CD4-positive, alpha-beta T cell (primary cell): ENCODE data around the gene ZFHX2. TPM values are rescaled to one million over a fixed set of nuclear protein-coding genes. Genes with fewer than 3 reads are reported as not detected.

ENCODE experiments used
- ATAC-seq: fragments of 200-7000 bp; cut with Tn5 transposase; one replicate; pipeline ENCODE4 v1.10.0; 2022; ENCODE audit warnings: mild to moderate bottlenecking; ENCODE audit not compliant: poor library complexity
- CTCF ChIA-PET: fragments of 350-600 bp; sonication (Branson Sonifier 250); formaldehyde crosslinking; loops from one replicate; lab custom pipeline; 2021; ENCODE audit warnings: antibody characterized with exemption, inconsistent platforms; lab: Charles Lee
- POLR2A ChIA-PET: fragments of 350-600 bp; sonication (Branson Sonifier 250); formaldehyde crosslinking; loops from one replicate; lab custom pipeline; 2021; ENCODE audit warnings: antibody characterized with exemption, inconsistent platforms; lab: Charles Lee
- DNase-seq, 14 experiments: peaks; one replicate each; pipeline ENCODE4 v3.0.0-alpha.2; 2013 to 2020; ENCODE audit warnings: mixed read lengths in 2 of 14
- H3K27ac ChIP-seq, 2 donors: one replicate each; pipeline versions ENCODE4 v1.5.1 to v1.7.0; 2013; ENCODE audit warnings: low read length in 2 of 2, low read depth in 1 of 2, mild to moderate bottlenecking in 1 of 2
- H3K27me3 ChIP-seq, 2 experiments: 1 replicate in 1 of 2; 2 replicates in 1 of 2; pipeline versions ENCODE4 v1.6.1 to v1.7.0; 2013; ENCODE audit warnings: low read length in 2 of 2, control low read depth in 1 of 2, mild to moderate bottlenecking in 1 of 2, moderate library complexity in 1 of 2; ENCODE audit not compliant: insufficient read depth in 2 of 2, control insufficient read depth in 1 of 2
- H3K36me3 ChIP-seq: one replicate; pipeline ENCODE4 v1.6.1; 2013; ENCODE audit warnings: low read length, control low read depth; ENCODE audit not compliant: insufficient read depth
- H3K4me1 ChIP-seq: one replicate; pipeline ENCODE4 v1.6.1; 2013; ENCODE audit warnings: low read length, control low read depth; ENCODE audit not compliant: insufficient read depth
- H3K4me3 ChIP-seq: one replicate; pipeline ENCODE4 v1.5.1; 2013; ENCODE audit warnings: mild to moderate bottlenecking, low read length, moderate library complexity
- H3K9me3 ChIP-seq, 2 experiments: 1 replicate in 1 of 2; 2 replicates in 1 of 2; pipeline versions ENCODE4 v1.6.1 to v1.7.0; 2013; ENCODE audit warnings: low read length in 2 of 2, mild to moderate bottlenecking in 2 of 2, control low read depth in 1 of 2, moderate library complexity in 1 of 2; ENCODE audit not compliant: control insufficient read depth in 1 of 2, insufficient read depth in 1 of 2
- H3K27ac Mint-ChIP-seq: one replicate; pipeline ENCODE4 v1.8.0; 2020; ENCODE audit warnings: mixed read lengths
- H3K27me3 Mint-ChIP-seq: one replicate; pipeline ENCODE4 v1.8.0; 2021; ENCODE audit warnings: mixed read lengths
- H3K36me3 Mint-ChIP-seq: one replicate; pipeline ENCODE4 v1.8.0; 2021; ENCODE audit warnings: low read depth, mixed read lengths
- H3K4me1 Mint-ChIP-seq: one replicate; pipeline ENCODE4 v1.8.0; 2021; ENCODE audit warnings: low read depth, mixed read lengths
- H3K4me3 Mint-ChIP-seq: one replicate; pipeline ENCODE4 v1.8.0; 2020; ENCODE audit warnings: mild to moderate bottlenecking, mixed read lengths
- H3K9me3 Mint-ChIP-seq: one replicate; pipeline ENCODE4 v1.8.0; 2020; ENCODE audit warnings: mixed read lengths
- CTCF ChIP-seq: fragments of 200-600 bp; IDR thresholded peaks from one replicate; pipeline ENCODE4 v1.8.0; 2022; ENCODE audit warnings: antibody characterized with exemption, mild to moderate bottlenecking
- intact Hi-C, 2 experiments: fragments of 100-400 bp; cut with DNase I in 1 of 2; cut with micrococcal nuclease in 1 of 2; formaldehyde crosslinking; loops; one replicate each; pipeline versions ENCODE4 v1.15.1 to v1.9.0; 2023 to 2025; cut with DNase I, micrococcal nuclease
- total RNA-seq, 174 experiments: library from RNA in 2 of 174; stranded (reverse) in 2 of 174; gene quantifications; one replicate each; pipeline ENCODE4 v1.2.3 and lab custom pipeline; 2021 to 2026

The ZFHX2 gene
- total RNA-seq, 2 experiments from 2014 or later: 0.19 to 0.22 TPM

- no peak for ATAC-seq
- Mint-ChIP-seq H3K4me3 (no peak overlapping the region), H3K9me3 (no peaks in the 10 kb centered on the region), H3K27me3 (no peaks in the 10 kb centered on the region), H3K27ac (no peak overlapping the region), H3K4me1 (peaks cover 8% of the 10 kb centered on the region), H3K36me3 (no peaks in the 10 kb centered on the region)
- DNase-seq: no peak
- CTCF ChIA-PET: no interaction called here
- POLR2A ChIA-PET: no interaction called here
- Histone ChIP-seq H3K27me3 (no peaks in the 10 kb centered on the region), H3K27ac (no peak overlapping the region), H3K4me3 (no peak overlapping the region), H3K9me3 (no peaks in the 10 kb centered on the region), H3K36me3 (no peaks in the 10 kb centered on the region), H3K4me1 (no peaks in the 10 kb centered on the region)
- intact Hi-C loops: no loop called here
- no peak for TF ChIP-seq CTCF
Observed at GRCh38 chr14:23517650-23518326, 33.8 kb downstream of the ZFHX2 start.

GRCh38 chr14:23514644-23514957 lies 37.0 kb downstream of the ZFHX2 start:
- CTCF ChIA-PET: no interaction called here

GRCh38 chr14:23513818-23514643 lies 37.5 kb downstream of the ZFHX2 start:
- Histone ChIP-seq H3K27ac (no peak overlapping the region), H3K4me1 (peaks cover 9% of the 10 kb centered on the region), H3K27me3 (no peaks in the 10 kb centered on the region), H3K9me3 (no peaks in the 10 kb centered on the region), H3K36me3 (no peaks in the 10 kb centered on the region), H3K4me3 (no peak overlapping the region)
- intact Hi-C loops: no loop called here
- Mint-ChIP-seq H3K4me3 (no peak overlapping the region), H3K4me1 (peaks cover 21% of the 10 kb centered on the region), H3K9me3 (no peaks in the 10 kb centered on the region), H3K27ac (no peak overlapping the region), H3K27me3 (no peaks in the 10 kb centered on the region), H3K36me3 (no peaks in the 10 kb centered on the region)
- CTCF ChIA-PET: no interaction called here
- no peak for TF ChIP-seq CTCF
- POLR2A ChIA-PET: no interaction called here
- DNase-seq (no peak), ATAC-seq (no peak)

More at GRCh38 chr14:23514644-23514957, 37.0 kb downstream of the ZFHX2 start:
- ATAC-seq (no peak), DNase-seq (no peak)
- H3K27me3 Mint-ChIP-seq: no peaks in the 10 kb centered on the region
- Histone ChIP-seq H3K9me3 (no peaks in the 10 kb centered on the region), H3K27me3 (no peaks in the 10 kb centered on the region), H3K27ac (no peak overlapping the region), H3K4me1 (peaks cover 9% of the 10 kb centered on the region), H3K4me3 (no peak overlapping the region), H3K36me3 (no peaks in the 10 kb centered on the region)
- H3K36me3 Mint-ChIP-seq: no peaks in the 10 kb centered on the region
- intact Hi-C loops: no loop called here
- peaks cover 21% of the 10 kb centered on the region for H3K4me1 Mint-ChIP-seq
- no peak overlapping the region for H3K27ac Mint-ChIP-seq
- no peak for TF ChIP-seq CTCF
- POLR2A ChIA-PET: no interaction called here
- no peak overlapping the region for H3K4me3 Mint-ChIP-seq
- no peaks in the 10 kb centered on the region for H3K9me3 Mint-ChIP-seq
